ENCODE data around the gene TBX6. TPM values are rescaled to one million over a fixed set of nuclear protein-coding genes. Genes with fewer than 3 reads are reported as not detected.

The TBX6 gene
- total RNA-seq, 1 experiment from 2014 or later = 0.46 TPM

GRCh38 chr16:30087181-30087898 is 4.4 kb downstream of the TBX6 start:
- ChIA-PET POLR2A (no interaction called here), CTCF (no interaction called here)
- peaks cover 16% of the 10 kb centered on the region for H3K4me1 ChIP-seq (ENCODE audit: control insufficient read depth, insufficient read depth, low read length)
- ATAC-seq (no peak), DNase-seq (ENCODE audit: low read depth, low spot score) (no peak)
- no peaks in the 10 kb centered on the region for H3K27me3 ChIP-seq (ENCODE audit: control insufficient read depth, insufficient read depth, low read length)
- no TSS peak for BruUV-seq (replicated peaks)
- peaks cover 4% of the 10 kb centered on the region; the same call in 1 of the 2 replicates for H3K36me3 ChIP-seq (ENCODE audit: control insufficient read depth, insufficient read depth, low read length)
- no peak overlapping the region for H3K4me3 ChIP-seq (ENCODE audit: low read depth in 2 of 2, low read length in 2 of 2)
- no peaks in the 10 kb centered on the region for H3K9me3 ChIP-seq (ENCODE audit: control insufficient read depth, insufficient read depth, low read depth, low read length)
- H3K27ac ChIP-seq (ENCODE audit: low read length) = no peak overlapping the region
- TF ChIP-seq SIN3A (IDR thresholded peaks at IDR 0.05; ENCODE audit: borderline replicate concordance, insufficient read depth, low read depth, low read length) (no peak), TCF7L2 (IDR thresholded peaks at IDR 0.05; ENCODE audit: low read depth, low read length) (no peak), CTCF (IDR thresholded peaks at IDR 0.05) (no peak), POLR2AphosphoS5 (IDR thresholded peaks at IDR 0.05; ENCODE audit: low read depth, low read length) (no peak), REST (IDR thresholded peaks at IDR 0.05; ENCODE audit: insufficient read depth in 1 of 2, low read depth in 2 of 2, low read length in 1 of 2) (no peak)
- intact Hi-C loops (cut with micrococcal nuclease; ENCODE audit: unreplicated experiment) = no loop called here
- in situ Hi-C loops (cut with HindIII; ENCODE audit: low pct_unique_long_range_greater_than_20kb, low sequenced_read_pairs) = no loop called here

GRCh38 chr16:30086291-30087140 is 5.2 kb downstream of the TBX6 start:
- intact Hi-C loops (cut with micrococcal nuclease; ENCODE audit: unreplicated experiment) (no loop called here), in situ Hi-C loops (cut with HindIII; ENCODE audit: low pct_unique_long_range_greater_than_20kb, low sequenced_read_pairs) (no loop called here)
- Histone ChIP-seq H3K4me1 (ENCODE audit: control insufficient read depth, insufficient read depth, low read length) (peaks cover 13% of the 10 kb centered on the region), H3K4me3 (ENCODE audit: low read depth in 2 of 2, low read length in 2 of 2) (no peak overlapping the region), H3K36me3 (ENCODE audit: control insufficient read depth, insufficient read depth, low read length) (peaks cover 4% of the 10 kb centered on the region; the same call in 1 of the 2 replicates), H3K27ac (ENCODE audit: low read length) (no peak overlapping the region), H3K27me3 (ENCODE audit: control insufficient read depth, insufficient read depth, low read length) (no peaks in the 10 kb centered on the region), H3K9me3 (ENCODE audit: control insufficient read depth, insufficient read depth, low read depth, low read length) (no peaks in the 10 kb centered on the region)
- ChIA-PET POLR2A (no interaction called here), CTCF (no interaction called here)
- no peak for ATAC-seq
- DNase-seq (ENCODE audit: low read depth, low spot score) = no peak
- no peak for TF ChIP-seq TCF7L2 (IDR thresholded peaks at IDR 0.05; ENCODE audit: low read depth, low read length)
- TF ChIP-seq REST (IDR thresholded peaks at IDR 0.05; ENCODE audit: insufficient read depth in 1 of 2, low read depth in 2 of 2, low read length in 1 of 2) = no peak
- TF ChIP-seq CTCF (IDR thresholded peaks at IDR 0.05) = no peak
- TF ChIP-seq SIN3A (IDR thresholded peaks at IDR 0.05; ENCODE audit: borderline replicate concordance, insufficient read depth, low read depth, low read length) = no peak
- TF ChIP-seq POLR2AphosphoS5 (IDR thresholded peaks at IDR 0.05; ENCODE audit: low read depth, low read length) = no peak
- no TSS peak for BruUV-seq (replicated peaks)
